Activated effector memory CD4-positive, alpha-beta T cell treated with Interleukin-2 at 50 U/mL for 16 hours (primary cell): ENCODE data around the gene PPP1R11.
"Not testable (repeated sequence)": the region's sequence is repeated elsewhere in the genome, so short reads cannot be mapped to it uniquely, and the experiment has no call there.

Source experiments
- DNase-seq: peaks from one replicate; pipeline ENCODE4 v3.0.0-alpha.2; 2020

The PPP1R11 gene

GRCh38 chr6:30066577-30067459, at the start of gene PPP1R11:
PPP1R11 (plus strand) TSS chr6:30067198; CDS start chr6:30067411, 213 bp downstream.
- DNase-seq: peak; percentile 99

- DNase-seq: no peak
Observed at GRCh38 chr6:30019819-30020218, 47.2 kb upstream of the PPP1R11 start.

GRCh38 chr6:30020626-30021025, 46.4 kb upstream of the PPP1R11 start:
- DNase-seq: no peak

- no peak for DNase-seq
Observed at GRCh38 chr6:30022189-30022588, 44.8 kb upstream of the PPP1R11 start.

GRCh38 chr6:30022712-30023111, 44.3 kb upstream of the PPP1R11 start:
- not testable (repeated sequence) for DNase-seq

GRCh38 chr6:30025186-30025585, 41.8 kb upstream of the PPP1R11 start:
- no peak for DNase-seq

GRCh38 chr6:30029588-30029987, 37.4 kb upstream of the PPP1R11 start:
- no peak for DNase-seq

- no peak for DNase-seq
Observed at GRCh38 chr6:30031381-30031780, 35.6 kb upstream of the PPP1R11 start.

- not testable (repeated sequence) for DNase-seq
Observed at GRCh38 chr6:30033440-30033839, 33.6 kb upstream of the PPP1R11 start.

- DNase-seq: no peak
Observed at GRCh38 chr6:30035784-30036183, 31.2 kb upstream of the PPP1R11 start.

- no peak for DNase-seq
Observed at GRCh38 chr6:30037182-30037788, 29.7 kb upstream of the PPP1R11 start.

- no peak for DNase-seq
Observed at GRCh38 chr6:30041221-30041620, 25.8 kb upstream of the PPP1R11 start.

GRCh38 chr6:30041821-30042220, 25.2 kb upstream of the PPP1R11 start:
- no peak for DNase-seq

- DNase-seq: no peak
Observed at GRCh38 chr6:30042476-30042875, 24.5 kb upstream of the PPP1R11 start.

GRCh38 chr6:30042914-30043313, 24.1 kb upstream of the PPP1R11 start:
- no peak for DNase-seq

GRCh38 chr6:30043744-30044143, 23.3 kb upstream of the PPP1R11 start:
- no peak for DNase-seq

GRCh38 chr6:30044630-30045029, 22.4 kb upstream of the PPP1R11 start:
- no peak for DNase-seq

GRCh38 chr6:30047220-30047619, 19.8 kb upstream of the PPP1R11 start:
- no peak for DNase-seq

GRCh38 chr6:30053682-30054081, 13.3 kb upstream of the PPP1R11 start:
- DNase-seq: no peak

GRCh38 chr6:30055513-30055912, 11.5 kb upstream of the PPP1R11 start:
- DNase-seq: no peak

- no peak for DNase-seq
Observed at GRCh38 chr6:30060606-30061091, 6.3 kb upstream of the PPP1R11 start.

GRCh38 chr6:30061092-30061857, 5.7 kb upstream of the PPP1R11 start, which contains the start of gene POLR1H:
POLR1H (plus strand) TSS chr6:30061265; CDS start chr6:30061525, 260 bp downstream.
- peak; percentile 79 for DNase-seq

- no peak for DNase-seq
Observed at GRCh38 chr6:30061858-30062458, 5.0 kb upstream of the PPP1R11 start.
